ENCODE measurements around the gene SRRM4.

SRRM4 gene, protein sequence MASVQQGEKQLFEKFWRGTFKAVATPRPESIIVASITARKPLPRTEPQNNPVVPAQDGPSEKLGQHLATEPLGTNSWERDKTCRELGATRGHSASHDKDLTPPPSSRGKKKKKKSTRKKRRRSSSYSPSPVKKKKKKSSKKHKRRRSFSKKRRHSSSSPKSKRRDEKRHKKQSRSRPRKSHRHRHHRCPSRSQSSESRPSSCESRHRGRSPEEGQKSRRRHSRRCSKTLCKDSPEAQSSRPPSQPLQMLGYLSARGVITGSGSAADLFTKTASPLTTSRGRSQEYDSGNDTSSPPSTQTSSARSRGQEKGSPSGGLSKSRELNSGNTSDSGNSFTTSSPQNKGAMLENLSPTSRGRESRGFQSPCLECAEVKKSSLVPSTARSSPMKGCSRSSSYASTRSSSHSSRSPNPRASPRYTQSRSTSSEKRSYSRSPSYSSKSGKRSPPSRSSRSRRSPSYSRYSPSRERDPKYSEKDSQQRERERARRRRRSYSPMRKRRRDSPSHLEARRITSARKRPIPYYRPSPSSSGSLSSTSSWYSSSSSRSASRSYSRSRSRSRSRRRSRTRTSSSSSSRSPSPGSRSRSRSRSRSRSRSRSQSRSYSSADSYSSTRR

GRCh38 chr12:118981285-118982211 lies at the start of gene SRRM4:
Gene SRRM4, plus strand, starts transcription at chr12:118981541. Its CDS starts 342 bp downstream, at chr12:118981883.
- DNase-seq (ENCODE audit: low read depth, low spot score) = no peak

GRCh38 chr12:118946256-118946655 lies 35.1 kb upstream of the SRRM4 start:
- DNase-seq (ENCODE audit: low read depth, low spot score) = no peak

DNA sequence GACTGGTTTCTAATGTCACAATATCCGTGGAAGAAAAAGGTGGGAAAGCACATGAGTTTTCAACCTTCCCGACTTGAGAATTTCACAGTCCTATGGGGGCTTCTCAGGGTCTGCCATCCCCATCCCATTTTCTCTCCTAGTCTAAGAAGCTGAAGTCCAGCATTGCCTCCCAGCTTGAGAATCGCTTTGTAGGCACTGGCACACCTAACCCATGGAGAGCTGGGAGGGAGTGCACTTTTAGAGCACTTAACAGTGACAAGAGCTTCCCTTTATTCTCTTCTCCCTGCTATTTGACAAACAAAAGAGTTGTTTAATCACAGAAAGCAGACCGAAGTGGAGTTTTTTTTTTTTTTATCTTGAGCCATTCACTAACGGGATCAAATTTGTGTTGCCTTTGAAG lies 22.8 kb upstream of the SRRM4 start:
- DNase-seq (ENCODE audit: low read depth, low spot score) = no peak

DNA sequence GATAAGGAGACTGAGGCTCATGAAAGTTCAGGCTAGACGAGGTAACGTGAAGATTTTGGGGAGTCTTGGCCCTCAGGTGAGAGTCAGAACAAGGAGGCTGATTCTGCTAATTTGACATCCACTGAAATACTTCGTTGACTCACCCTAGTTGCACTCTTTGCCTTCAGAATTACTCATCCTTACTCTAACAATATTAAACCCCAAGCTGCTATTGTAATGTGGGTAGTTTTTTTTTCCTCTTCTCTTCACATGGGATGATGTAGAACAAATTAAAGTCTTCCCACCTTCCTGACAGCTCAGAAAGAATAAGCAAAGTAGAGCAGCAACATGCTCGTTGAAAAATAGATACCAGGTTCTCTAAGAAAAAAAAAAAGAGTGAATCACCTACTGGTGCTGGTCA lies 22.0 kb upstream of the SRRM4 start:
- DNase-seq (ENCODE audit: low read depth, low spot score) = no peak

DNA sequence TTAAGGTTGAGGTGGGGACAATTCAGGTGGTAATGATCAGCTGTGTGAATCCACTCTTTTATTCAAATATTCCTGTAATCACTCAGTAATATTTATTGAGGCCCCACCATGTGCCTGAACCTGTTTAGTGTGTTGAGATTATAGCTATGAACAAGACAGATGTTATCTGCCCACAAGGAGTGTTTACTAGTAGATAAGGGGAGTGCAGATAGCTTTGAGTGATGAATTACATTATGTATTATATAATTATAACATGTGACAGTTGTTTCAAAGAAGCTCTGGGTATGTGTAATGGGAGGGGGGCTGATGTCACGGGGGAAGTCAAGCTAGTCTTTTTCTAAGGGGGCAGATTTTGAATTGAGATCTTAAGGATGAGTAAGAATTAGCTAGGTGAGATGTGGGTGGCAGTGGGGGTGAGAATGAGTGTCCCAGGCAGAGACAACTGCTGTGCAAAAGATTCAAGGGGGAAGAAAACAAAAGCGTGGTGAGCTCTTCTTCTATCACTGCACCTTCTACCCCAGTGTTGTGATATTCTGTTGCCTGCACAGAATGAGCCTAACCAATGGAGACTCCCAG lies 21.3 kb upstream of the SRRM4 start:
- DNase-seq (ENCODE audit: low read depth, low spot score) = no peak

DNA sequence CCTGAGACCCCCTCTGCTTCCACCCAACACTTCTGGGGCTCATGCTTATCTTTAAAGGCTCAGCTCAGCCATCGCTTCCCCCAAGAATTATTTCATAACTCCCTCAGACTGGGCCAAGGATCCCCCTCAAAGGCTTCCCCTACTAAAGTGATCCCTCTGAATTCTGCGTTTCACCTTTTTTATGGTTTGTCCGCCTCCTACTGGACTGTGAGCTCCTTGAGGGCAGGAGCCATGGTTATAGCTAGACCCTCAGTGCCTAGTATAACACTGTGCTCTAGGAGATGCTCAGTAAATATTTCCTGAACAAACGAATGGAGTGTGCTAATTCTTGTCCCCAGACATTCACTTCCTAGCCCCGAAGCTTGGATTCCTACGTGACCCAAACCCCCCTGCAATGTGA lies 20.5 kb upstream of the SRRM4 start:
- DNase-seq (ENCODE audit: low read depth, low spot score) = no peak

GRCh38 chr12:118964988-118965387 lies 16.4 kb upstream of the SRRM4 start:
- DNase-seq (ENCODE audit: low read depth, low spot score) = no peak

DNA sequence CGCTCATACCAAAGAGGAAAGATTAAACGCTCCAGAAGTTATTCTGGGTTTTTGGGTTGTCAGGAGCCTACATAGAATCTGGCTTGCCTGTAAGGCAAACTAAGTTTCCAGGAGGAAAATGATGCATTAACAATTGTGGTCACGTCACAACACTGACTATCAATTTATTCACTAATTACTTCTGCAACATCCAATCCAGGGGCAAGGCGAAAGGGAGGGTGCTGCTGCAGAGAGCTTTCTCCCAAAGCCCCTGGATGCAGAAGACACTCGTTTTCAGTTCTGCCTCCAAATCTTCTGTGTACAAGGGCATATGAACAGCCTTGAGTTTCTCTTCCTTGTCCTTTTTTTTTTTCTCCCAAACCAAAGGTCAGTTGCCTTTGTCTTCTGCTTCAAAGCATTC lies 10.5 kb upstream of the SRRM4 start:
- no peak for DNase-seq (ENCODE audit: low read depth, low spot score)

DNA sequence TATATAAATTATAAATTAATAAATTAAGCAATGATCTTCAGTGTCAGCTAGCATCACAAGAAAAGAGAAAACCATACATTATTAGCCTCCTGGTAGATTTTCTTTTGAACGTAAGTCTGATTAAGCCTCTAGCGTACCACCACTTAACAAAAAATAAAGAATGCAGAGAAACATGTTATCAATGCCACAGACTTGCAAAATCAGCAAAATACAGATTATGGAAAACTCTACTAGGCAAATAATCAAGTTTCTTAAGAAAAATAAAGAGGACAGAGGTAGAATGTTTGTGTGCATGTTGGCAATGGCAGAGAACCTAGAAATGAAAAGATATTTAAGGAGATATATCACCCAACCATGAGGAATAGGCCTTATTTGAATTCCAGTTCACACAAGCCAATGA lies 8.4 kb upstream of the SRRM4 start:
- no peak for DNase-seq (ENCODE audit: low read depth, low spot score)

DNA sequence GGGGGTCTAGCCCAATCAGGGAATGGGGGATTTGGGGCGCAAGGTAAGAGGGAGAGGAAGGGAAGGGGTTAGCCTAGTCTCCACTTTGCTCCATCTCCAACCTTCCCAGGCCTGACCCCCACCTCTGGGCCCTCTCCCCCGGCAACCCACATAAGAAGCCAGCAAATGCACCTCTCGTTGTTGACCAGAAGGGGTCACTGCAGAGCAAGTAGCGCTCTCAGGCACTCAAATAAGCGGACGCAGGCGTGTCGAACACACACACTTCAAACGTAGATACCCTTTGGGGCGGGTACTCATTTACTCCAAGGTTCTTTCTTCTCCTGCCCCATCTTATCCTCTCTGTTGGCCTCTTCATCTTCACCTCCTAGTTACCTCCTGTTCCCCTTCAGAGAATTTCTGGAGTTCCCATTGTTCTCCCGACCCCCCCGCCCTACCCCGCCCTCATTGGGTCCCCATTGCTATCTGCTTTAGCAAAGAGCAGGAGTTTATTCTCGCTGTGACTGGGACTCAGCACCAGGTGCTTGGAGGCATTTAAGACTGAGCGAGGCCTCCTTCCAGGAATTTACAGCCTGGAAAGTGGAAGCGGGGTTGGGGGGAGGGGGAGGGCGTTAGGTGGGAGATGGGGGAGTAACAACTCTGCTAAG lies 1.5 kb upstream of the SRRM4 start:
- DNase-seq (ENCODE audit: low read depth, low spot score) = no peak

DNA sequence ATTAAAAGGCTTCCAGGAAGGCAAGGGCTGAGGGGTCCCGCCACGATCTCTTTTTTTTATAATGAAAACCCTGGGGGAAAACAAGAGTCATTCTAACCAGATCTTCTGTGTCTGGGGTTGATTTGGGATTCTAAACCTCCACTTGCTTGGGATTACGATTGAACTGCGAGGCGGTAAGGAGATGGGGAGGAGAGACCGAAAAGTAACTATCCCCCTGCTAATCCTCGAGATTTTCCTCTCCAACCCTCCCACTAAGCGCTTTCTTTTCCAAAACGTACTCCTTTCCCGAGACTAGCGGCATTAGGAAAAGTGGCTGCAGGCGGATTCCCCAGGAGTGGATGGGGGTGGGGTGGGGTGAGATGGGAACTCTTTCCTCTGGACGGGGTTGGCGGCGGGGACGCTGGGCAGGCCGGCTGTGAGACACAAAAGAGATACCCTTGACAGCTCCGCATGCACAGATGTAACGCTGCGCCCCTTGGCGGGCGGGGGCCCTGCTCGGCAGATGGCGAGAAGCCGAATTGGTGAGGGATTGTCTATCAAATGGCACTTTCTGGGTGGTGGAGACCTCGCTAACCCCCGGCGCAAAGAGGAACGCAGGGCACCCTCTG lies 830 bp upstream of the SRRM4 start:
- no peak for DNase-seq (ENCODE audit: low read depth, low spot score)

GRCh38 chr12:118982302-118982701 lies 961 bp downstream of the SRRM4 start:
- no peak for DNase-seq (ENCODE audit: low read depth, low spot score)

DNA sequence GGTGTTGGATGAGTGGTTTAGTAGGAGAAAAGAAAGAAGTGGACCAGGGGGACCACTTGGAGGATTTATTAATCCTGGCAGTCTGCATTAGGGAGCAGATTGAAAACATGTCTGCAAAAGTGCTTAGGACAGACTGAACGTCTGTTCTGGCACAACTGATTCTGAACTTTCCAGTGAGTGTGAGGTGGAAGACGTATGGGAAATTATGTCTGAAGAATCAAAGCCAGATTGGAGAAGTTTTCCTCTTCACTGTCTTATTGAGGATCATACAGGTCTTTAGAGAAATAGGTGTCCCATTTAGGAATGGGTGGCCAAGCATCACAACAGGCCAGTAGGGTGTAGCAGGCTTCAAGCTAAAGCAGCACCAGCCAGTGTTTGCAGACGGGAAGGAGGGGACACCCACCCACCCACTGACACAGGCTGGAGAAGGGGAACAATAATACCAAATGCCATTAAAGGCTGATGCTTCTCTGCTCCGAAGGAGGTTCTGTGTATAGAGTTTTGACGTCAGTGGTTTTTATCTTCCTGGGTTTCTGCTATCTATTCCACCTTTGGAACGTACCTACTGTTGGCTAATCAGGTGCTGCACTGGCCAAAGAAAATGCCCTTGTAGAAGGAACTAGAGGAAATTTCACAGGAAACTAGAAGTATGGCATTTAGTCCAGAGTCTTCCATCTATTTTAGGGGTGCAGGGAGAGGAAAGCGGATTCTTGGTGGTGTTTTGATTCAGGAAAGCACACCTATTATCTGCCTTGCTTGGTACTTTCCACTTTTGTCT lies 1.8 kb downstream of the SRRM4 start:
- no peak for DNase-seq (ENCODE audit: low read depth, low spot score)

DNA sequence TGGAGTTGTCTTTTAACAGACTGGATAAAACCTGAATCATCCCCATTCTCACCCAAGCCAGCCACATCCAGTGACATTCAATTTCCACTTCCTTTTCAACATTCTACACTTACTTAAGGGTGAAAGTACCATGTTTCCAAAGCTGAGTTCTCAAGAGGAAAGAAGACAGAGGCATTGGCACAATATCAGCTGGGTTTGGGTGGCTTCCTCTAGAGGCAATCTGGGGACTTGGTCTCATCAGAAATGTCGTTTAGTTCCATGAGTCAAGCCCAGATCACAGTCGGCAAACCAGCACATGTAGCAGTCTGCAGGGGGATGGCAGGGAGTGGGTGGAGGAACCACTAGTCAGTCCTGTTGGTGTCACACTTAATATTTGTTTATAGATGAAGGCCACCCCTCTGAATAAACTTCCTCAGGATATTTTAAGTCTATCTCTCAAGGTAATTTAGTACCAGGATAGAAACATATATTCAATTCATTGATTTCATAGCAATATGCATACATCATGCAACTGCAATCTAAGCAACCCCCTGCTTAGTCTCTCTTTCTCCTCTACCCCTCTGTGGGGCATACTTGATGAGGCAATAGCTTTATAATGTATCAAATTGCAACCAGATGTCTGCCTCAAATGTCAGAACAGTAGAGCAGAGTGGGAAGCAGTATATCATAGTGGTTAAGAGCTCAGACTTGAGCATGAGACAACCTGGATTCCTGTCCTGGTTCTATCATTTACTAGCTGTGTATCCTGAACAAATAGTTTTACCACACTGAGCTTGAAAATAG lies 3.0 kb downstream of the SRRM4 start:
- DNase-seq (ENCODE audit: low read depth, low spot score) = no peak

DNA sequence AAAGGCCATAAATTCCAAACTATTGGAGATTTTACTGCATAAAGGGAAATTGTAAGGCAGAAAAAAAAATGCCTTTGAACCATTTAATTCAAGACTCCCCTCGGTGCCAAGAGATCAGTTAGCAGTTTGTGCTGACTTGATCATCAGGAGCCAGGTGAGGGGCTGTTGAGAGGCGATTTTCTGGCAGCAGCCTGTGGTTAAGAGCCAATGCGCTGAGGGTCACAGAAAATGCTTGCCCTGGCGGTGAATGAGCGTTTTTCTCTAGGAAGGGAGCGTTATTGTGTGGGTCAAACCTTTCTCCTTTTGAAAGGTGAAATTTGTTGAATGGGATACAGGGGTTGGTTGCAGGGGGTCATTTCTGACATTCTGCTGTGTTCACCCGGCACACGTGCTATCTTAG lies 4.7 kb downstream of the SRRM4 start:
- no peak for DNase-seq (ENCODE audit: low read depth, low spot score)

DNA sequence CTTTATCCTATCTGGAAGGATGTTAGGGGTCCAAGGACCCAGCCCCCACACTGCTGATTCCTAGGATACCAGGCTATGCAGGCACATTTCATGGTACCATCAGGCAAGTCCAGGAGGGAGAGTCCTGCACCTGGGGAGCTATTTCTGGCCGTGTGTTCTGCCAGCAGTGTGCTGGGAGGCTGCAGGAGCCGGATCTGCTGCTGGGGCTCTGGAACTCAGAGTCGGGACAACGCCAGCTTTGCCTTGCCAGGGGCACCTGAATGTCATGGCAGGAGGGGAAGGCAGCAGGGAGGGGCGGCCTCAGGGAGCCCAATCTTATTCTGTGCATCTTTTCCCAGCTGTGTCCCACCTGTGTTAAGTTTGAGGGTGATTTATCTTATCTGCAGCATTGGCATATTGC lies 17.8 kb downstream of the SRRM4 start:
- DNase-seq (ENCODE audit: low read depth, low spot score) = no peak

DNA sequence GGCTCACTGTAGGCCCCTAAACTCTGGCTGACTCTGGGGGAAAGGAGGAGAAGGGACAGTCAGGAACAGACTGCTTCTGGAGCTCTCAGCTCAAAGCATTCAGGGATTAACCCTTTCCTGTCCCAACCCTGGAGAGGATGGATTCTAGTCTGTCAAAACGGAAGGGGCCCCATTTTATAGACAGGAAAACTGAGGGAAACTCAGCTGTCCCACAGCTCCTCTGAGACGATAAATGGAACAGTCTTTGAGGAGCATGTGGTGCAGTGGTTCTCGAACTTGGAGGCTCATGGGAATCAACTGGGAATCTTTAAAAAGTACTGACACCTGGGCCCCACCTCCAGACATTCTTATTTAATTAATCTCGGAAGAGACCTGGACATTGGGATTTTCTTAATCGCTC lies 23.7 kb downstream of the SRRM4 start:
- no peak for DNase-seq (ENCODE audit: low read depth, low spot score)

DNA sequence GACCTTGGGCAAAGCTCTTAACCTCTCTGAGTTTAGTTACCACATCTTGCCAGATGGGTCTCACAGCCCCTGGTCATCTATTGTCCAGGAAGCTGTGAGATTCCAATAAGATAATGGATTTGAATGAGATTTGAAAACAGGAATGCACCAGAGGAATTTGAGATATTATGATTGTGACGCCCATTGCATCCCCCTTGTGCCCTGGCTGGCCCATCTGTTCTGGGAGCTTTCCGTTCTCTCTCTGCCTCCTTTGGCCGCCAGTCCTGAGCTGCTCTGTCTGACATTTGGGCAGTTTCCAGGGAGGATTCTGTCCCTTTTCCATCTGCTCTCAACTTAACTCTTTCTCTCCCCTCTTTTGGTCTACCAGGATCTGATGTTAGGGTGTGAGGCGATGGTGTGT lies 24.6 kb downstream of the SRRM4 start:
- DNase-seq (ENCODE audit: low read depth, low spot score) = no peak

DNA sequence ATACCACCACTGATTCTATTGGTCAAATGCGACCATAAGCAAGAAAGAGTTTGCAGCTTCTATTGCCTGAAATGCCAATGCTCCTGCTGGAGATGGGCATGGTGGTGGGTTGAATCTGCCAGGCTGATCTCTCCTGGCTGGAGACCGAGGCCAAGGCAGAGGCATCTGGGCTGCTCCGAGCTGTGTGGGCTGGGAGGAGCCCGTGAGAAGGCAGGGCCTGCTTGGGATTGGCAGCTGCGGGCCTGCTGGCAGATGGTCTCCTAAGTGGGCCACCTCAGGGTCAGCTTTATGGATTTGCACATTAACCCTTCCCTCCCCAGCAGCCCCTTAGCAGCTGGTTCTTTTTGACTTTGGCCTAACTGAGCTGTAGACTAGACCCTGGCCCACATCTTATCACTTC lies 25.4 kb downstream of the SRRM4 start:
- DNase-seq (ENCODE audit: low read depth, low spot score) = no peak

All from activated naive CD8-positive, alpha-beta T cell treated with anti-CD3 and anti-CD28 coated beads, Interleukin-2, amount 50 U/mL, for 16 hours (primary cell).